ENCODE measurements around the gene FAM20C. TPM values are rescaled to one million over a fixed set of nuclear protein-coding genes. Genes with fewer than 3 reads are reported as not detected.

FAM20C gene
- total and polyA plus RNA-seq, 2 of the 8 experiments (the other 6 are each of a cell fraction or from before 2014, with no cell fraction given), result 9.5 to 34.8 TPM

DNA sequence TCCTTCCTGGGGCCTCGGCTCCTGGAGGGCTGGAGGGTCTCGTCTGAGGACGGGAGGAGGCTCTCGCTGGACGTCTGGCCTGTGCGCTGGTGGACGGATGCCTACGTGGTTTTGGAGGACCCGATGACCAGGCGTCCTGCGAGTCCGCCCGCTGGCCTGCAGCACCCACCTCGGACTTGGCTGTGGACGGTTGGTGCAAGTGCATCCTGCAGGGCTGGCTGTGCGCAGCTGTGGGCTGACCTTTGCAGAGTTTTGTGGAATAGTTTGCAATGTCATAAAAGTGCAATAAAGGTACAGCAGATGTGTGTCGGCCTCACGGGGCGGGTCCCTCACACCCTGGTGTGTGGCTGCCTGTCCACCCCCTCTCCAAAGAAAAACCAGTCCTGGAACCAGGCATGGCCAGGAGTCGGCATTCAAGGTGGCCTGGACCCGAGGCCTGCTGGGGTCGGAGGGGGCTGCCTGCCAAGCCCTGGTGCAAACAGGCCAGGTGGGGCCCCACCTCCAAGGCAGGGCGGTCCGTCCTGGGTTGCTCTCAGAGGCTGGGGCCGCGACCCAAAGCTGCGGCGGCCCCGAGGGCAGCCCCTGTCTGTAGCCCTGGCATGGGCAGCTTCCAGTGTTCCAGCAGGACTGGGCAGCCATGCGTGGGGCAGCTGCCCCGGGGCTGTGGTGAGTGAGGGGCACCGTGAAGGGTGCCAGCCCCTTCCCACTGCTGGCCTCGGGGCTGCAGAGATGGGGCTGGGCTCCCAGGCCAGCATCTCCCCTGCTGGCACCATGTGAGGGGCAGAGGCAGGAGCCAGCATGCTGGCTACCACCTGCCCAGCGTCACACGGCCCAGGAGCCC lies 68.3 kb downstream of the FAM20C start:
- Histone ChIP-seq H3K27ac (ENCODE audit: low read depth, low read length) (no peak overlapping the region), H2AFZ (ENCODE audit: low read length) (no peak overlapping the region), H4K5ac (ENCODE audit: insufficient read length, low read depth, low read length) (no peak overlapping the region), H2BK15ac (ENCODE audit: low read length) (no peak overlapping the region), H3K9me3 (ENCODE audit: insufficient read depth in 2 of 2, low read depth in 1 of 2, low read length in 1 of 2) (peaks cover 69 to 96% of the 10 kb centered on the region in 2 experiments), H3K23me2 (ENCODE audit: low read depth, low read length) (no peaks in the 10 kb centered on the region), H2BK20ac (ENCODE audit: low read length) (no peak overlapping the region), H3K27me3 (replicated peaks in 1 of 4; ENCODE audit: control insufficient read depth in 3 of 4, extremely low read depth in 1 of 4, insufficient read depth in 3 of 4, low read length in 3 of 4) (peaks cover 0 to 2% (median 0%) of the 10 kb centered on the region in 4 experiments; a peak in 1 of 7 replicates), H3K9ac (replicated peaks in 1 of 4; ENCODE audit: extremely low read depth in 1 of 4, low read depth in 3 of 4, low read length in 3 of 4) (no peak overlapping the region), H3K4me1 (replicated peaks in 1 of 4; ENCODE audit: control insufficient read depth in 3 of 4, insufficient read depth in 4 of 4, low read length in 3 of 4) (no peaks in the 10 kb centered on the region), H3K18ac (ENCODE audit: extremely low read depth, low read length) (no peak overlapping the region), H3K36me3 (ENCODE audit: control insufficient read depth in 2 of 4, insufficient read depth in 4 of 4, low read length in 3 of 4) (peaks cover 5 to 60% (median 29%) of the 10 kb centered on the region in 4 experiments; a peak in 6 of 8 replicates), H3K4me2 (ENCODE audit: insufficient read depth in 1 of 2, low read depth in 2 of 2, low read length in 2 of 2) (no peak overlapping the region), H2BK5ac (ENCODE audit: low read depth, low read length) (no peak overlapping the region), H3K4ac (replicated peaks; ENCODE audit: insufficient read length, low read depth, low read length) (no peak overlapping the region), H4K20me1 (replicated peaks in 1 of 2; ENCODE audit: control insufficient read depth in 1 of 2, insufficient read depth in 2 of 2, low read length in 2 of 2) (no peaks in the 10 kb centered on the region), H3K4me3 (ENCODE audit: extremely low read depth in 1 of 4, insufficient read depth in 2 of 4, low read depth in 3 of 4, low read length in 4 of 4) (no peak overlapping the region), H2BK120ac (replicated peaks; ENCODE audit: low read depth, low read length) (no peak overlapping the region), H3K23ac (ENCODE audit: insufficient read length) (no peak overlapping the region), H4K91ac (replicated peaks; ENCODE audit: insufficient read length, low read length) (no peak overlapping the region), H3K79me1 (ENCODE audit: low read depth, low read length) (0 out of 2 replicates have a peak, but pooled peaks cover 2% of the 10 kb centered on the region), H3K79me2 (ENCODE audit: control insufficient read depth in 1 of 2, insufficient read depth in 2 of 2, low read length in 2 of 2) (no peaks in the 10 kb centered on the region), H3K14ac (ENCODE audit: insufficient read length) (no peak overlapping the region), H4K8ac (ENCODE audit: extremely low read depth, insufficient read depth, low read length) (peak overlapping the region; percentile 25; the same call in 1 of the 2 replicates), H2AK5ac (ENCODE audit: low read depth, low read length) (no peak overlapping the region), H2BK12ac (ENCODE audit: low read depth, low read length) (no peak overlapping the region), H3K56ac (replicated peaks; ENCODE audit: insufficient read length, low read depth, low read length) (no peak overlapping the region)
- WGBS, 2 experiments (ENCODE audit: extremely low coverage in 1 of 2, insufficient coverage in 1 of 2, insufficient read length in 1 of 2, insufficient replicate concordance in 2 of 2, low coverage in 1 of 2, low lambda C conversion rate in 2 of 2, missing lambda C conversion rate in 1 of 2), result 91% methylated on average over 35 of the region's 35 CpGs; no CpG with 5 or more reads in 1 of the 2 experiments
- DNase-seq (ENCODE audit: low read depth in 1 of 2, low spot score in 2 of 2) (no peak), FAIRE-seq (no peak)
- ChIA-PET POLR2A (ENCODE audit: partially characterized antibody) (no interaction called here), CTCF (ENCODE audit: partially characterized antibody) (interaction anchor here (0.8 to 1.2 kb wide), 2 partner anchors 27 to 47 kb away, joined by 3 read pairs; no protein-coding TSS in a partner anchor)
- no peak for TF ChIP-seq FOSL1 (IDR thresholded peaks at IDR 0.05; ENCODE audit: insufficient read depth, low read depth, low read length)
- TF ChIP-seq, protein P1, sequence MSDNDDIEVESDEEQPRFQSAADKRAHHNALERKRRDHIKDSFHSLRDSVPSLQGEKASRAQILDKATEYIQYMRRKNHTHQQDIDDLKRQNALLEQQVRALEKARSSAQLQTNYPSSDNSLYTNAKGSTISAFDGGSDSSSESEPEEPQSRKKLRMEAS (IDR thresholded peaks at IDR 0.05), result 0 out of 2 replicates have a peak, but pooled peaks have one; percentile 1
- no peak for TF ChIP-seq EP300 (IDR thresholded peaks at IDR 0.05; ENCODE audit: borderline replicate concordance in 1 of 2, low read depth in 2 of 2, low read length in 2 of 2)
